ENCODE results near the gene ALMS1.

Gene ALMS1

DNA sequence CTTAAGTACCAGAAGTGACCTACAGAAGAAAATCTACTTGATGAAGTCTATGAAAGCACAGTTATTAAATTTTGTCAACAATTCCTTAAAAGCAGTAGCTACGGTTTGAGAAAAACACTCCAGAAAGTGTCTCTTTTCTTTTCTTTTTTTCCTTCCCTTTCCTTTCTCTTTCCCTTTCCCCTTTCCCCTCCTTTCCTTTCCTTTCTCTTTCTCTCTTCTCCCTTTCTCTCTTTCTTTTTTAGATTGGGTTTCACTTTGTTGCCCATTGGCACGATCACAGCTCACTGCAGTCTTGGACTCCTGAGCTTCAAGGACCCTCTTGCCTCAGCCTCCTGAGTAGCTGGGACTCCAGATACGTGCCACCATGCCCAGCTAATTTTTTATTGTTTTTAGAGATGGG, 2.6 kb upstream of the ALMS1 start:
- TF ChIP-seq, protein P1, sequence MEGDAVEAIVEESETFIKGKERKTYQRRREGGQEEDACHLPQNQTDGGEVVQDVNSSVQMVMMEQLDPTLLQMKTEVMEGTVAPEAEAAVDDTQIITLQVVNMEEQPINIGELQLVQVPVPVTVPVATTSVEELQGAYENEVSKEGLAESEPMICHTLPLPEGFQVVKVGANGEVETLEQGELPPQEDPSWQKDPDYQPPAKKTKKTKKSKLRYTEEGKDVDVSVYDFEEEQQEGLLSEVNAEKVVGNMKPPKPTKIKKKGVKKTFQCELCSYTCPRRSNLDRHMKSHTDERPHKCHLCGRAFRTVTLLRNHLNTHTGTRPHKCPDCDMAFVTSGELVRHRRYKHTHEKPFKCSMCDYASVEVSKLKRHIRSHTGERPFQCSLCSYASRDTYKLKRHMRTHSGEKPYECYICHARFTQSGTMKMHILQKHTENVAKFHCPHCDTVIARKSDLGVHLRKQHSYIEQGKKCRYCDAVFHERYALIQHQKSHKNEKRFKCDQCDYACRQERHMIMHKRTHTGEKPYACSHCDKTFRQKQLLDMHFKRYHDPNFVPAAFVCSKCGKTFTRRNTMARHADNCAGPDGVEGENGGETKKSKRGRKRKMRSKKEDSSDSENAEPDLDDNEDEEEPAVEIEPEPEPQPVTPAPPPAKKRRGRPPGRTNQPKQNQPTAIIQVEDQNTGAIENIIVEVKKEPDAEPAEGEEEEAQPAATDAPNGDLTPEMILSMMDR (IDR thresholded peaks at IDR 0.05): no peak

DNA sequence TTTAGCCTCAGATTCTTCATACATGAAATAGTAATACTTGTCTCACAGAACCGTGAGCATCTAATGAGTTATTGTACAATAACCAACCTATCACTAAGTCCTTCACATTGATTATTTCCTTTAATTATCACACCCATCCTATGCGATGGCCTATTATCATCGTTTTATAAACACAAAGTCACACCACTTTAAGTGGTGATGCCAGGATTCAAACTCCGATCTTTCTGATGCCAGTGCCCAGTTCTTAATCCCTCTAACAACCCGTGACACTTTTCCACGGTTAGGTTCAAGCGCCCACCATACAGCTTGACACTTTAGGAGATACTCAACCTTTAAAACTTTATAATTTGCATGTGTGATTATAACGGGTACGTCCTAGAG, 523 bp upstream of the ALMS1 start:
- TF ChIP-seq, protein P1 (IDR thresholded peaks at IDR 0.05): no peak

DNA sequence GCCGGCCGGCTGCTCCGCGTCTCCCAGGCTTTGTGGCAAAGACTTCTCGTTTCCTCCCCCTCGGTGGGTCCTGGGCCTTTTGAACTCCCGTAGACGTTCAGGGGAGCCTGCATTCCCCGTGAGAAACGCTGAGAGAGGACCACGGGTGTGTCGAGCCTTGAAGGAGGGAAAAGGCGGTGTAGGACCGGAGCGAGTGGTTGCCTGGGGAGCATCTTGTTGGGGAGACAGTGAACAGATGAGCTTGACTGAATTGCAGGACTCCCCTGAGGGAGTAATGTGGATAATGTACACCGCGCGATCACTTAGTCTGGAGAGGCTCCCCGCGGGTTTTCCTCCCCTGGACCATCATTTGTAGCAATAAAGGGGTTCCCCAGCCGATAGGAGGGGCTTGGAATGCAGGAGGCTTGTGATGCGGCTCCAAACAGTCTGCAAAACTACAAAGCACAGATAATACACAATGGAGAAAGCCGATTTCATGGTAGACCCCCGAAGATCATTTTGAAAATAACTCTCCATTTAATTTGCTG, 769 bp downstream of the ALMS1 start:
- TF ChIP-seq, protein P1 (IDR thresholded peaks at IDR 0.05): no peak

DNA sequence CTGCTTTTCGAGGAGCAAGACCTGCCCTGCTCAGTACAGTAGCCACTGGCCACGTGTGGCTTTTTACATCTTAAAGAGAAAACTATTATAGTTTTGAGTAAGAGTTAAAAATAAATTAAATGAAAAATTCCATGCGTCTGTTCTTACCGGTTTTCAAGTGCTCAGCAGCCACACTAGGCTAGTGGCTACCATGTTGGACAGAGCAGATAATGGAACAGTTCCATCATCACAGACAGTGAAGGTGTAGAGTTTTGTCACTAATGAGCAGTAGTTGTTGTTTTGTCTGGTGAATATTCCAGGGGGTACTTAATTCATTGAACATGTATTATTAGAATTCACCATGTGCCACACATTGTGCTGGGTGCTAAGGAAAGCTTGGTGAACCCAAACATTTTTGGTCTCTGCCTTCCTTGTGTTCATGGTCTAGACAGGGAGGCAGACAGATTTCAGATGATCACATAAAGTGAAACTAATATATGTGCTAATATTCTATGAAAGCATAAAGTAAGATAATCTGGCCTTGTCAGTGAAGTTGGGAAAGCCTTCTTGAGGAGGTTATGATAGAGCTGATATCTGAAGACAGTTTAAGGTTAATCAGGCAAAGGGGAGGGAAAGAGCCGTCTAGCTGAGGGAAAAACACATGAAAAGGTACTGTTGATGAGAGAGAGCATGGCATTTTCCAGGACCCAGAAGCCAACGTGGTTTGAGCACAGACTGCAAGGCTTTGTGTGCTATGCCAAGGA, 1.4 kb downstream of the ALMS1 start:
- TF ChIP-seq, protein P1 (IDR thresholded peaks at IDR 0.05): no peak

DNA sequence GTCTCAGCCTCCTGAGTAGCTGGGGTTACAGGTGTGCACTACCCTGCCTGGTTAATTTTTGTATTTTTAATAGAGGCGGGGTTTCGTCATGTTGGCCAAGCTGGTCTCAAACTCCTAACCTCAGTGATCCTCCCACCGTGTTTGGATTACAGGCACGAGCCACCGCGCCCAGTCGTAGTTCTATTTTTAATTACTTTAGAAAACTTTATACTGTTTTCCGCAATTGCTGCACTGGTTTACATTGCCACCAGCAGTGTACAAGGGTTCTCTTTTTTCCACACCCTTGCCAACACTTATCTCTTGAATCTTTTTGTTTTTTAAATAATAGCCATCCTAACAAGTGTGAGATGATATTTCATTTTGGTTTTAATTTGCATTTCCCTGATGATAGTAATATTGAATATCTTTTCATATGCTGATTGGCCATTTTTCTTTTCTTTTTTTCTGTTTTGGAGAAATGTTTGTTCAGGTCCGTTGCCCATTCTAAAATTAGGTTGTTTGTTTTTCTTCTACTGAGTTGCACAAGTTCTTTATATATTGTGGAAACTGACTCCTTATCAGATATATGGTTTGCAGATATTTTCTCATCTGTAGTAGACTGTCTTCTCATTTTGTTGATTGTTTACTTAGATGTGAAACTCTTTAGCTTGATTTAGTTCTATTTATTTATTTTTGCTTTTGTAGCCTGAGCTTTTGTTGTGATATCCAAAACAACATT, 16.9 kb downstream of the ALMS1 start:
- TF ChIP-seq, protein P1 (IDR thresholded peaks at IDR 0.05): no peak

DNA sequence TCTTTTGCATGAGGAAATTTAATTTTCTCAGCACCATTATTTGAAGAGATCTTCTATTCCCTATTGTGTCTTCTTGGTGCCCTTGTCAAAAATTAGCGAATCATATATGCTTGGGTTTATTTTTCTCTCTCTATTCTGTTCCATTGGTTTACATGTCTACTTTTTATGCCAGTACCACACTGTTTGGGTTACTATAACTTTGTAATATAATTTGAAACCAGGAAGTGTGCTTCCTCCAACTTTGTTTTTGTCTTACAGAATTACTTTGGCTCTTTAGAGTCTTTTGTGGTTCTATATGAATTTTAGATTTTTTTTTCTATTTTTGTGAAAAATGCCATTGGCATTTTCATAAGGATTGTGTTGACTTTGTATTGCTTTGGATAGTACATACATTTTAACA, 17.6 kb downstream of the ALMS1 start:
- TF ChIP-seq, protein P1 (IDR thresholded peaks at IDR 0.05): no peak

DNA sequence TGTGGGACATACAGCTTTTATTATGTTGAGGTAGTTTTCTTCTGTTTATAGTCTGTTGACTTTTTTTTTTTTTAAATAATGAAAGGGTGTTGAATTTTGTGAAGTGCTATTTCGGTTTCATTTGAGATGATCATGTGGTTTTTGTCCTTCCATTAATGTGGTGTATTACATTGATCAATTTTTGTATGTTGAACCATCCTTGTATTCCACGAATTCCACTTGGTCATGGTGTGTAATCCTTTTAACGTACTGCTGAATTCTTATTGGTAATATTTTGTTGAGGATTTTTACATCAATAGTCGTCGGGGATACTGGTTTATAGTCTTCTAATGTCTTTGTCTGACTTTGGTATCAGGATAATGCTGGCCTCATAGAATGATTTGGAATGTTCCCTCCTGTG, 18.8 kb downstream of the ALMS1 start:
- TF ChIP-seq, protein P1 (IDR thresholded peaks at IDR 0.05): no peak
